Suppressor macrophage treated with lipopolysaccharide for 4 hours (primary cell): ENCODE results near the gene RPL14.
A peak's percentile ranks its signal among the peaks of the same experiment; 100 is the strongest.
"Not testable (repeated sequence)": the region's sequence is repeated elsewhere in the genome, so short reads cannot be mapped to it uniquely, and the experiment has no call there.

Experiments used
- DNase-seq: peaks from one replicate; pipeline ENCODE4 v3.0.0-alpha.2; 2020

RPL14 gene

GRCh38 chr3:40456940-40457823 lies at the start of gene RPL14:
Gene RPL14 (plus strand): TSS chr3:40457339. CDS start chr3:40457472, 133 bp downstream.
- DNase-seq: peak; percentile 97

DNA sequence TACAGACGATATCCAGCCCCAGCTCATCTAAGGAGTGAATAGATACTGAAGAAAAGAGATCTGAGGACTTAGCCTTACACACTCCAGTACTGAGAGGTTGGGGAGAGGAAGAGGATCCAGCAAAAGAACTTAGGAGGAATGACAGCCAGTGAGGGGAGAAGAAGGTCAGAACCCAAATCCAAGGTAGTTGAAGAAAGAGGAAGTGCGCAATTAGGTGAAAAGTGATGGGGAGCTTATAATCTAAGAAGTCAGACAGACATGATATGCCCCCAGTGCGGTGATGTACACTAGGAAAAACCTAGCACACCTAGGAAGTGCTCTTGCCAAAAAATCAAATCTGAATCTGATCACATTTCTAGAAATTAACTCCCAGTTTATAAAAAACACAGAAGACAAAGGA lies 49.5 kb upstream of the RPL14 start:
- DNase-seq: no peak

DNA sequence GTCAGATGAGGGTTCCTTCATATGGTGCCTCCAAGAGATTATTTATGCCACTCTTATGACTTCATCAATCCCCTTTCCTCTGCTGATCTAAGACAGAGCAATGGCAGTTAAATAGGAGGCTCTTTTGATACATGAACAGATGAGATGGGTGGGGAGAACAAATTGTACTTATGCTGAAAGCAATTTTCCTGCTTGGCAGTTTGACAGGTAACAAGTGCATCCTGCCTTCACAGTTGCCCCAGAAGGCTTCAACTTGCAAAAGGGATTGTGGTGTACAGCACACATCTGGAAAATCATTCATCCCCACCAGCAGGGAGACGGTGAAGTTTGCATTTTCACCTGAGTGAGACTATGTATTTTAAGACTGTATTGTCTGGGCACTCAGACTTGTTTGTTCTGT lies 42.9 kb upstream of the RPL14 start:
- DNase-seq: no peak

- no peak for DNase-seq
Observed at GRCh38 chr3:40417845-40418543, 39.1 kb upstream of the RPL14 start.

GRCh38 chr3:40422861-40423260 lies 34.3 kb upstream of the RPL14 start:
- no peak for DNase-seq

- DNase-seq: no peak
Observed at GRCh38 chr3:40427045-40427669, 30.0 kb upstream of the RPL14 start.

DNA sequence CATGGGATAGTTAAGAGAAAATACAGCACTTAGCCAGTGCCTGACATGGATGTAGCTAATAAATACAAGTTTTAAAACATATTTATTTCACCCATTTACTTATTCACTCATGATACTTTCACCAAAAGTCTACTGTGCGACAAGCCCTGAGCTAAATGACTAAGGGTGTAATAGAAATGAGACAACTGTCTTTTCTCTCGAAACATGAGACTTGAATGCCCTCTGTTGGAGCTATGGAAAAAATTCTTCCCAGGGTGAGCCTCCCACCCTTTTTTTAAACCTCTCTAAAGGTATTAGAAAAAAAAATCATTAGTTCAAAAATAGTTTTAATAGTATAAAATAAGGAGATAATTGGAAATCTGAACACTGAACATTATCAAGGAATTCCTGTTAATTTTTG lies 24.3 kb upstream of the RPL14 start:
- DNase-seq: no peak

GRCh38 chr3:40437889-40438288 lies 19.2 kb upstream of the RPL14 start:
- DNase-seq: no peak

DNA sequence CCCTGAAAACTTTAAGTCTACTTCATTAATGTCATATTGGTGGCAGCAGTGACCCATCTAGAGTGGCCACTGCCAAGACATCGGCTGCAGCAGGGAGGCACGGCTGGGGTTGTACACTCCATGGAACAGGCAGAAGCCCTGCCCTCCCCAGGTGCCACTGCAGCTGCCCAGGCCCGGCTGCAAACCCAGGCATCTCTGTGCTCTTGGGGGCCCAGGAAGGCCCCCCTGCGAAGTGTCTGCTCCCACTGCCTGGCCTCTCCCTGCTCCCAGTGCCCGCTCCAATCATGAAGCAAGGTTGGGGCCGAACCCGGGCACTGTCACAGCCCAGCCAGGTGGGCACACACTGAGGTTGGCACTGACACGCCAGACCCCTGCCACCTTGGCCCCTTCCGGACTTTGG lies 12.1 kb upstream of the RPL14 start:
- DNase-seq: no peak

- no peak for DNase-seq
Observed at GRCh38 chr3:40445880-40446279, 11.3 kb upstream of the RPL14 start.

GRCh38 chr3:40450438-40450837 lies 6.7 kb upstream of the RPL14 start:
- DNase-seq: no peak

- DNase-seq: no peak
Observed at GRCh38 chr3:40451551-40451950, 5.6 kb upstream of the RPL14 start.

DNA sequence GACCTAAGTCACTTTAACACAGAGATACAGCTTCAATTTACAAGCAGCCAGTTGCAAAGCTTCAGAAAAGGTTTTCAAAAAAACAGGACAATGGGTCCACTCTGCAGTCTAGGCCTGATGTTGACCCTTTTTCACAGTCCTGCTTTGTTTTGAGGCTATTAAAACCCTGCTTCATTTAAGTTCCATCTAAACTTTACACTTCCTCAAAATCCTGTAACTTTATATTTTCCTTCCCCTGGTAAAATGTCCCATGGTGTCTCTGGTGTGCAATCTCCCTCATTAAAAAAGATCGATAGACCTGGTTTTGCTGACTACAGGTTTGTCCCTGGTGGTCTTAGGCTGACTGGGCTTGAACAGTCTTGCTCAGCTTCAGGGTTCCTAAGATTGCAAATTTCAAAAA lies 5.1 kb upstream of the RPL14 start:
- DNase-seq: no peak

GRCh38 chr3:40452562-40452875 lies 4.6 kb upstream of the RPL14 start:
- no peak for DNase-seq

- peak; percentile 98 for DNase-seq
Observed at GRCh38 chr3:40452876-40453730, 4.0 kb upstream of the RPL14 start.

- no peak for DNase-seq
Observed at GRCh38 chr3:40453933-40454332, 3.2 kb upstream of the RPL14 start.

DNA sequence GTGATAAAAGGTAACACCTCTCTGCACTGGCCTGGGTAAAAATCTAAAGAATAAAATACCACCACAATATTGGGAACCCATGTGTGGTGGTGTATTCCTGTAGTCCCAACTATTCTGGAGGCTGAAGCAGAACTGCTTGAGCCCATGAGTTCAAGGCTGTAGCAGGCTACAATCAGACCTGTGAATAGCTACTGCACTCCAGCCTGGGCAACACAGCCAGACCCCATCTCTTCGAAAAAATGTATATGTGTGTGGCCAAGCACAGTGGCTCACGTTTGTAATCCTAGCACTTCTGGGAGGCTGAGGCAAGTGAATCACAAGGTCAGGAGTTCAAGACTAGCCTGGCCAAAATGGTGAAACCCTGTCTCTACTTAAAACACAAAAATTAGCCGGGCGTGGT lies 1.8 kb upstream of the RPL14 start:
- no peak for DNase-seq

DNA sequence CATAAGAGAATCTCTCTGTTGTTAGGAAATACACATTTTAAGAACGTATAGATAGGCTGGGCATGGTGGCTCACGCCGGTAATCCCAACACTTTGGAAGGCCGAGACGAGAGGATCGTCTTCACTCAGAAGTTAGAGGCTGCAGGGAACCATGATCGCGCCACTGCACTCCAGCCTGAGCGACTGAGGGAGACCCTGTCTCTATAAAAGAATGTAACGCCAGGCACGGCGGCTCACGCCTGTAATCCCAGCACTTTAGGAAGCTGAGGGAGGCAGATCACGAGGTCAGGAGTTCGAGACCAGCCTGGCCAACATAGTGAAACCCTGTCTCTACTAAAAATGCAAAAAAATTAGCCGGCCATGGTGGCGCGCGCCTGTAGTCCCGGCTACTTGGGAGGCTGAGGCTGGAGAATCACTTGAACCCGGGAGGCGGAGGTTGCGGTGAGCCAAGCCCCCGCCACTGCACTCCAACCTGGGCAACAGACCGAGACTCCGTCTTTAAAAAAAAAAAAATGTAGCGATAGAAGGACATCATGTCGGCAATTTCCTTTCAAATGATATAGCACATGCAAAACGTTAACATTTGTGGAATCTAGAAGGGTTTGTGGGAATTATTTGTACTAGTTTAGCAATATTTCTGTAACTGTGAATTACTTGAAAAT lies 730 bp upstream of the RPL14 start:
- DNase-seq: no peak

DNA sequence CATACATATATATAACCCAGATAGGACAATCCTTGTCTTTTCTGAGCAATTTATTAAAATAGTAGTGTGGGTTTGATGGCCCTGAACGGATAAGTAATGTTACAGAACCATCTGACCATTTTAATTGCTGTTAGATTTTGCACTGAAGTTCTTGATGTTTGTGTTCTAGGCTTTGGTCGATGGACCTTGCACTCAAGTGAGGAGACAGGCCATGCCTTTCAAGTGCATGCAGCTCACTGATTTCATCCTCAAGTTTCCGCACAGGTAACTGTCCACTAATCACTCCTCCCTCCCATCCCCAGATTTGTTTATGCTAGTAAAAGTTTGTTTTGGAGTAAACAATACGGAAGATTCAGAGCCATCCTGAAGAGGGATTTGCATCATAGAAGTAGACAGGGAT lies 1.3 kb downstream of the RPL14 start:
- DNase-seq: no peak

- not testable (repeated sequence) for DNase-seq
Observed at GRCh38 chr3:40460481-40460880, 3.3 kb downstream of the RPL14 start.

- no peak for DNase-seq
Observed at GRCh38 chr3:40461161-40461560, 4.0 kb downstream of the RPL14 start.

GRCh38 chr3:40462838-40463237 lies 5.7 kb downstream of the RPL14 start:
- DNase-seq: not testable (repeated sequence)

GRCh38 chr3:40463579-40463978 lies 6.4 kb downstream of the RPL14 start:
- no peak for DNase-seq
